GM18861 (cell line): ENCODE data around the gene TMEM69.
"Not testable (repeated sequence)": the region's sequence is repeated elsewhere in the genome, so short reads cannot be mapped to it uniquely, and the experiment has no call there.

ENCODE experiments used
- ATAC-seq: cut with Tn5 transposase; IDR thresholded peaks from one replicate; pipeline ENCODE4 v1.9.1; 2021; ENCODE audit not compliant: unreplicated experiment

Gene TMEM69

GRCh38 chr1:45730780-45731319 is 42.9 kb downstream of the TMEM69 start:
- ATAC-seq, result no peak

DNA sequence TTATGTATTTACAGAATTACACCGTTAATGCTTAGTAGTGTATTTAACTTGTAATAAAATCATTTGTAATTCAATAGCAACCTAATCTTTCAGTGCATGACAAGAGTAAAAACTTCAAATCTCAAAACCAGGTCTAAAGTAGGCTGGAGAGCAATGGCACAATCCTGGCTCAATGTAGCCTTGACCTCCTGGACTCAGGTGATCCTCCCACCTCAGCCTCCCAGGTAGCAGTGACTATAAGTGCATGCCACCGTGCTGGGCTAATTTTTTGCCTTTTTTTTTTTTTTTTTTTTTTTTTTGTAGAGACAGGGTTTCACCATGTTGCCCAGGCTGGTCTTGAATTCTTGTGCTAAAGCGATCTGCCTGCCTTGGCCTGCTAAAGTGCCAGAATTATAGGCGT is 51.2 kb downstream of the TMEM69 start:
- ATAC-seq, result no peak

- not testable (repeated sequence) for ATAC-seq
These were observed 51.7 kb downstream of the TMEM69 start for GRCh38 chr1:45739641-45740156.
